Measurements from ENCODE around the gene HMCES.
"Not testable (repeated sequence)": the region's sequence is repeated elsewhere in the genome, so short reads cannot be mapped to it uniquely, and the experiment has no call there.

The HMCES gene

DNA sequence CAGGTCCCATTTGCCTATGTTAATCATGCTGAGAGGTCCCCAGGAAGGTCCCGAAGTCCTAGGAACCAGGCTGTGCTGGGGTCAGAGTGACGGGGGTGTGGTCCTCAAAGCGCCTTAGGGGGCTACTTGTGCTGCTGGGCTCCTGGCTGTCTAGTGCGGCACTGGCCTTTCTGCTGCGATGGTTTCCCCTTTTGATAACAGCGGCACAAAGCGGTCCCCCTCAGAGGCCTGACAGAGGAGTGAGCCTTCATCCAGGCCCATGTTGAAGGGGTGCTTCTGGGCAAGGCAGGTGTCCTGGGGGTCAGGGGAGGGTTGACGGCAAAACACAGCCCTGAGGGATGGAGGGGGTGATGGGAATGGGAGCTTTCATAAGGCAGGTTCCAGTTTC, 68.8 kb downstream of the HMCES start:
- DNase-seq: no peak

DNA sequence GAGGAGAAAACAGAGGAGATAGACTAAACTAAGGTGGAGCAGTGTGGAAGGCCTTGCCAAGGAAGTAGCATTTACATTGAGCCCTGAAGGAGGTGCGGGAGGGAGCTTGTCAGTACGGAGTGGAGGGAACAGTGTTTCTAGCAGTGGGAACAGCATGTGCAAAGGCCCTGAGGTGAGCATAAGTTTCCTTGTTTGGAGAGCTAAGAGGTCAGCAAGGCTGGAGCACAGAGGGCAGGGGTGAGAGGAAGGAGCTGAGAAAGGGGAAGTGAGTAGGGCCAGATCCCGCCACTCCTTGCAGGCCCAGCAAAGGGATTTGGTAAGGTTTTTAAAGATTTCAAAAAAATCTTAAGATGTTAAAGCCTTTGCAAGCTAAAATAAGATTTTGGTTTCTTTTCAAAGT, 70.1 kb downstream of the HMCES start:
- no peak for DNase-seq

DNA sequence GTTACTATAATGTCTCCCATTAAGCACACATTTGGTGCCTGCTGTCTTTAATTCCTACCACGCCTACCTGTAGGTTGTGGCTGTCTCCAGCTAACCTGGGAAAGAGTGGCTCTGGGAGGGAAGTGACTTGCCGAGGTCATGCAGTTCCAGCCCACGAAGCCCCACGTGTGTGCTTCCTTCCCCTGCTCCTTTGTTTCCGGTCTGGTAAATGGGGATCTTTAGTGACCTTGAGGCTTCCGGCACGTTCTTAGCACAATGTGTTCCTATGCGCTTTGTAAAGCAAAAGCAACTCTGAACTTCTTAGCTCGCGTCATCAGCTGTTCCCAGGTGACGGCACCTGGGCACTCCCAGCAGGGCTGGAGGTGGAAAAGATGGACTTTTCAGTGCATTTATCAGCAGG, 70.5 kb downstream of the HMCES start:
- DNase-seq: not testable (repeated sequence)

DNA sequence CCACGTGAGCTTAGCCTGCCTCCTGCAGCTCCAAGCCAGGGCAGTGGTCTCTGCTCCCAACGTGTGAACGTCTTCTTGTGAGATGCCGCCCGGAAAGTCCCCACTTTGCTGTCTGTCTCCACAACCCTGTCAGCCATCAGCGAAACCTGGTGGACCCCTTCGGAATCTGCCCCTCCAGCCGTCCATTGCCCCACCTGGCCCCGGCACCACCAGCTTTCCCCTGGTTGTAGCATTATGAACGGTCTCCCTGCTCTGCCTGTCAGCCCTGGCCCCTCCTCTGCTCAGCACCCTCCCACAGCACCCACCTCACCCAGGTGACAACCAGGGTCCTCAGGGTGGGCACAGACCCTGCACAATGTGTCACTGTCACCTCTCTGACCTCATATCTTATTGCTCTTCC, 71.1 kb downstream of the HMCES start:
- no peak for DNase-seq

DNA sequence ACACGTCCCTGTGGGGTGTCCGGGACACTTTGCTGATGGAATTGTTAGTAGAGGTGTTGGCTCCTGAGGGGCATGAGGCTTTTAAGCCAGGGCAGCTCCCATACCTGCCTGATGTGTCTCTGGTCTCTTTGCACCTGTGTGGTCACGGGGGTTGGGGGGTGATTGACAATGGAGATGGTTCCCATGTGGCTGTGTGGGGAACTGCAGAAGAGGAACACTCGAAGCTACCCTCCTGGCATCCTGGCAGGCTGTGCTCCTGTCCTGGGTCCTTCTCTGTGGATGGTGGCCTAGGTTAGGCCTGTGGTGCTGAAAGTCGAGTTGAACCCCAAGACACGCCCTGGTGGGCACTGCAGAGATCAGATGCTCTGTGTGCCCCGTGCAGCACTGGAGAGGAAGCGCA, 73.4 kb downstream of the HMCES start:
- no peak for DNase-seq

DNA sequence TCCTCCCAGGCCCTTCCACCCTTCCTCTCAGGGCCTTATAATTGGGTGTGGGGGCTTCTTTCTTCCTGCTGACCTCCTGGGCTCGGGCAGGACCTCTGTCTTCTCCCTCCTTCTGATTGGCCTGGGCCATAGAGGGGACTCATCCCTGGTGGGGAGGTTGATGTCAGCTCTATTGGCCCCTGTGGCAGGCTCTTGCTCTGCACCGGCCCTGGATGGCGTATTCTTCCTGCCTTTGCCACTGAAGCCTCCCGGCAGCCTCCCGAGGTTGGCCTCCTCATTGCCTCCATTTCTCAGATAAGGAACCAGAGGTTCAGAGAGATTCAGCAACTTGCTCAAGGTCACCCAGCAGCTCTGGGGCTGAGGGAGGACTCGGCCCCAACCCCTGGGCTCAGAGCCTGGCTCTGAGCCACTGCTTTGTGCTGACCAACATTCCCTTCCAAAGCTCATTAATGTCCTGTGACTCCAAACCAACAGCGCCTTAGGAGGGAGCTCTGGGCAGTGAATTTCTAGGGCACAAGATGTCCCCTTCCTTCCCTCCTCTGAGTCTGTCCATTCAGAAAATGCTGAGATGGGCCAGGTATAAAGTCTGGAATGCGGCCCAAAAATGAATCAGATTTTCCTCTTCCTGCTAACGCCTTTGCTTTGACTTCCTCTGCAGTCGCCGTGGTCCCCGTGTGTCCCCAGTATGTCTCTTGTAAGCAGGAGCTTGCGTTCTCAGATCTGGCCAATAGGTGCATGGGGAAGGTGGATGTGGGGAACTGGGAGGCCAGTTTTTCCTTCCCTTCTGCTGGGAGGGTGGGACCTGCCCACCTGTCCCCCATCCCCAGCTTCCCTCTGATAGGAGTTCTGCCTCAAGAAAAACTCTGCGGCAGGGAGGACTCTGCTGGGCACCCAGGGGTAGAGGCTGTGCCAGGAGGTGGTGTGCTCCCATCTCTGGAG, 74.2 kb downstream of the HMCES start:
- no peak for DNase-seq

DNA sequence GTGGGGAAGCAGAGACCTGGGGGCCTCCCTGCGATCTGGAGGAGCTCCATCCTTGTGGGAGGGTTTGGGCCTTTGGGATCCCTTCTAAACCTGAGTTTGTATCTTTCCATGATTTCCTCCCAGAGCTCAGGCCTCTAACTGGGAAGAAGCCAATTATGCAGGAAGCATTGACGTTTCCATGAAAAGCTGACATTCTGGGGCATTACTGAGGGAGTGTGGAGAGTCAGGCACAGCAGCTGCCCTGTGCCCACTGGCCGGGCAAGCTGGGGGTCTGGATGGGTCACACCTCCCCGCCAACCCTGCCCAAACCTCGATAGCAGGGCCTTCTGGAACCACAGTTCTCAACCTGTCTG, 74.9 kb downstream of the HMCES start:
- DNase-seq: no peak
